ENCODE results near the gene STUM.
"Not testable (repeated sequence)": the region's sequence is repeated elsewhere in the genome, so short reads cannot be mapped to it uniquely, and the experiment has no call there.

Gene STUM

DNA sequence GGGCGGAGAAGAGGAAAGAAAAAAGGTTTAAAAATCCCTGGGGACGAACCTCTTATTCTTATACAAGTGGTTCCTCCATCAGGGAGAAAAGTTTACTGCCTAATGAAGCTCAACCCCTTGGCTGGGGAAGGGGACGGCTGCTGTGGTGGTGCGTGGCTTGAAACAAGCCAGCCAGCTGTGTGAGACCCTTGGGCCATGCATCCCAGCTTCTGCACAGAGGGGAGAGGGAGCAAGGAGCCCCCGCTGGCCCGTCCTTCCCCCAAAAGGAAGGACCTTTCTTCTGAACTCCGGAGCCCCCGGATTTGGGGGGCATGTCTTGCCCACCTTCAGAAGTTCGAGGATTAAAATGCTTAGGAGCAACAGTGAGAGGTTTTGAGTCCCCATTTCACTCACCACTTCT is 67.3 kb downstream of the STUM start:
- no peak overlapping the region for H2AFZ ChIP-seq (ENCODE audit: insufficient read depth, low read length, poor library complexity)
- no peak overlapping the region for H2AK5ac ChIP-seq (ENCODE audit: low read length)
- no peak overlapping the region for H3K18ac ChIP-seq (ENCODE audit: low read length)
- no peak overlapping the region for H2BK120ac ChIP-seq (ENCODE audit: insufficient read depth, low read length, poor library complexity)
- H3K27ac ChIP-seq (ENCODE audit: low read depth, low read length) = no peak overlapping the region
- peaks cover 2% of the 10 kb centered on the region for H3K9me3 ChIP-seq (ENCODE audit: insufficient read depth, low read depth, low read length)
- no peaks in the 10 kb centered on the region for H3K36me3 ChIP-seq (ENCODE audit: control insufficient read depth in 1 of 2, insufficient read depth in 2 of 2, low read length in 2 of 2)
- H3K9ac ChIP-seq (ENCODE audit: low read length) = no peak overlapping the region
- H4K8ac ChIP-seq (ENCODE audit: low read depth, low read length) = no peak overlapping the region
- no peak overlapping the region for H3K4ac ChIP-seq (ENCODE audit: low read depth, low read length)
- no peak overlapping the region for H4K91ac ChIP-seq (ENCODE audit: low read depth, low read length)
- no peak overlapping the region for H2BK12ac ChIP-seq (ENCODE audit: low read length)
- H3K23ac ChIP-seq (ENCODE audit: low read length) = no peak overlapping the region
- H3K14ac ChIP-seq (ENCODE audit: low read length) = no peak overlapping the region
- H4K12ac ChIP-seq (ENCODE audit: low read depth, low read length) = no peak overlapping the region
- no peak overlapping the region for H3K4me3 ChIP-seq (ENCODE audit: low read depth, low read length)
- no CpG with 5 or more reads among the region's 9 CpGs for WGBS (ENCODE audit: extremely low coverage, insufficient coverage, insufficient read length)
- H3K4me2 ChIP-seq (ENCODE audit: low read length) = no peak overlapping the region
- no peaks in the 10 kb centered on the region for H3K79me2 ChIP-seq (ENCODE audit: control insufficient read depth, insufficient read depth, low read length, poor library complexity)
- DNase-seq = no peak
- no peaks in the 10 kb centered on the region for H3K4me1 ChIP-seq (ENCODE audit: control insufficient read depth in 1 of 2, insufficient read depth in 2 of 2, low read length in 2 of 2)
- H2BK5ac ChIP-seq (ENCODE audit: low read depth, low read length, poor library complexity) = no peak overlapping the region
- no peaks in the 10 kb centered on the region for H3K79me1 ChIP-seq (ENCODE audit: low read length)
- H3K27me3 ChIP-seq (ENCODE audit: insufficient read depth, low read length) = no peaks in the 10 kb centered on the region

DNA sequence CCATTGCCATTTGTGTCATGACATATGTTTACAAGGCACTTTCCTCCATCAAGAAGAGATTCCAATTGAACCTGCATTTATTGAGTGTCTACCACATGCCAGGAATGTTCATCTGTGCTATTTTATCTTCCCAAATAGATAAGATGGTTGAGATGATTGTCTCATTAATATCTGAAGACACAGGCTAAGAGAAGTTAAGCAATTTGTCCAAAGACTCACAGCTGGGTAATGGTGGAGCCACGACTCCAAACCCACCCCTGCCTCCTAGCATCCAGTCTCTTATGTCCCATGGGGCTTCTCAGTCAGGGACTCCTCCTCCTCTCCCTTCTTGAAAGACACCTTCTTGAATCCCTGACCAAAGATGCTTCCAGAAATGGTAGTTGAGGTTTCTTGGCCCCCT is 68.1 kb downstream of the STUM start:
- Histone ChIP-seq H3K79me2 (ENCODE audit: control insufficient read depth, insufficient read depth, low read length, poor library complexity) (no peaks in the 10 kb centered on the region), H4K8ac (ENCODE audit: low read depth, low read length) (no peak overlapping the region), H3K36me3 (ENCODE audit: control insufficient read depth in 1 of 2, insufficient read depth in 2 of 2, low read length in 2 of 2) (no peaks in the 10 kb centered on the region), H2BK12ac (ENCODE audit: low read length) (no peak overlapping the region), H3K27ac (ENCODE audit: low read depth, low read length) (no peak overlapping the region), H3K4me2 (ENCODE audit: low read length) (no peak overlapping the region), H3K4me3 (ENCODE audit: low read depth, low read length) (no peak overlapping the region), H4K12ac (ENCODE audit: low read depth, low read length) (no peak overlapping the region), H3K9me3 (ENCODE audit: insufficient read depth, low read depth, low read length) (no peaks in the 10 kb centered on the region), H3K9ac (ENCODE audit: low read length) (no peak overlapping the region), H2BK5ac (ENCODE audit: low read depth, low read length, poor library complexity) (no peak overlapping the region), H3K27me3 (ENCODE audit: insufficient read depth, low read length) (no peaks in the 10 kb centered on the region), H4K91ac (ENCODE audit: low read depth, low read length) (no peak overlapping the region), H3K23ac (ENCODE audit: low read length) (no peak overlapping the region), H3K4me1 (ENCODE audit: control insufficient read depth in 1 of 2, insufficient read depth in 2 of 2, low read length in 2 of 2) (no peaks in the 10 kb centered on the region), H3K14ac (ENCODE audit: low read length) (no peak overlapping the region), H3K18ac (ENCODE audit: low read length) (no peak overlapping the region), H2AFZ (ENCODE audit: insufficient read depth, low read length, poor library complexity) (no peak overlapping the region), H2BK120ac (ENCODE audit: insufficient read depth, low read length, poor library complexity) (no peak overlapping the region), H3K4ac (ENCODE audit: low read depth, low read length) (no peak overlapping the region), H3K79me1 (ENCODE audit: low read length) (no peaks in the 10 kb centered on the region), H2AK5ac (ENCODE audit: low read length) (no peak overlapping the region)
- peak in 1 of 2 donors; percentile 49 for DNase-seq
- no CpG with 5 or more reads among the region's 1 CpG for WGBS (ENCODE audit: extremely low coverage, insufficient coverage, insufficient read length)

DNA sequence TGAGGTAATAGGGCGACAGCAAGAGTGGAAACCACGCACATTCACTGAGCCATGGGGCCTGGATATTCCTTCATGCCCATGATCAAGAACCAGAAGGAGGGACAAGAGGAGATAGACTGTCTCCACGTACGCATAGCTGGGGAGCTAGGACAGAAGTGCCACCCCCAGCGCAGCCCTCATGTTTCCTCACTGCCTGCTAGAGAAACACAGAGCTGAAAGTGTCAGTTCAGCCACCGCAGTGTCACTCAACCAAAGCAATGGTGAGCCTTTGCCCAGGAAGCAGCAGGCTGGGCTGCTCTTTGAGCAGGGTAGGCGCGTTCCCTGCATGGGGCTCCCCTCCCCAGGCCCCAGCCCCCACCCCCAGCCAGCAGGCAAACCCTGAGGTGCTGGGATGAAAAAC is 68.5 kb downstream of the STUM start:
- Histone ChIP-seq H4K91ac (ENCODE audit: low read depth, low read length) (no peak overlapping the region), H3K27ac (ENCODE audit: low read depth, low read length) (no peak overlapping the region), H2BK120ac (ENCODE audit: insufficient read depth, low read length, poor library complexity) (no peak overlapping the region), H3K4me2 (ENCODE audit: low read length) (no peak overlapping the region), H3K36me3 (ENCODE audit: control insufficient read depth in 1 of 2, insufficient read depth in 2 of 2, low read length in 2 of 2) (no peaks in the 10 kb centered on the region), H2BK5ac (ENCODE audit: low read depth, low read length, poor library complexity) (no peak overlapping the region), H3K4me3 (ENCODE audit: low read depth, low read length) (no peak overlapping the region), H3K27me3 (ENCODE audit: insufficient read depth, low read length) (no peaks in the 10 kb centered on the region), H3K79me1 (ENCODE audit: low read length) (no peaks in the 10 kb centered on the region), H3K79me2 (ENCODE audit: control insufficient read depth, insufficient read depth, low read length, poor library complexity) (no peaks in the 10 kb centered on the region), H3K23ac (ENCODE audit: low read length) (no peak overlapping the region), H3K14ac (ENCODE audit: low read length) (no peak overlapping the region), H2AFZ (ENCODE audit: insufficient read depth, low read length, poor library complexity) (no peak overlapping the region), H2AK5ac (ENCODE audit: low read length) (no peak overlapping the region), H4K8ac (ENCODE audit: low read depth, low read length) (no peak overlapping the region), H3K9ac (ENCODE audit: low read length) (no peak overlapping the region), H4K12ac (ENCODE audit: low read depth, low read length) (no peak overlapping the region), H3K4ac (ENCODE audit: low read depth, low read length) (no peak overlapping the region), H3K18ac (ENCODE audit: low read length) (no peak overlapping the region), H3K4me1 (ENCODE audit: control insufficient read depth in 1 of 2, insufficient read depth in 2 of 2, low read length in 2 of 2) (no peaks in the 10 kb centered on the region), H3K9me3 (ENCODE audit: insufficient read depth, low read depth, low read length) (no peaks in the 10 kb centered on the region), H2BK12ac (ENCODE audit: low read length) (no peak overlapping the region)
- DNase-seq = peak in 1 of 2 donors; percentile 13
- WGBS (ENCODE audit: extremely low coverage, insufficient coverage, insufficient read length) = no CpG with 5 or more reads among the region's 8 CpGs

DNA sequence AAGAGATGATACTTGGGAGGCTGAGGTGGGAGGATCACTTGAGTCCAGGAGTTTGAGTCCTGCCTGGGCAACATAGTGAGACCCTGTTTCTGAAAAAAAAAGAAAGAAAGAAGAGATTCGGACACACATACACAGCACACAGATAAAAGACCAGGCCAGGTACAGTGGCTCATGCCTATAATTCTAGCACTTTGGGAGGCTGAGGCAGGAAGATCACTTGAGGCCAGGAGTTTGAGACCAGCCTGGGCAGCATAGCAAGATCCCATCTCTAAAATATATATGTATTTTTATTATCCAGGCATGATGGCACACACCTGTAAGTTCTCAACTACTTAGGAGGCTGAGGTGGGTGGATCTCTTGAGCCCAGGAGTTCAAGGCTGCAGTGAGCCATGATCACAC is 69.2 kb downstream of the STUM start:
- H3K23ac ChIP-seq (ENCODE audit: low read length); H3K79me1 ChIP-seq (ENCODE audit: low read length); H2BK5ac ChIP-seq (ENCODE audit: low read depth, low read length, poor library complexity); H3K18ac ChIP-seq (ENCODE audit: low read length); H2BK12ac ChIP-seq (ENCODE audit: low read length); H3K4me3 ChIP-seq (ENCODE audit: low read depth, low read length); H3K4ac ChIP-seq (ENCODE audit: low read depth, low read length); H3K27me3 ChIP-seq (ENCODE audit: insufficient read depth, low read length); H2AFZ ChIP-seq (ENCODE audit: insufficient read depth, low read length, poor library complexity); H4K91ac ChIP-seq (ENCODE audit: low read depth, low read length); H2AK5ac ChIP-seq (ENCODE audit: low read length); H3K14ac ChIP-seq (ENCODE audit: low read length); H3K4me2 ChIP-seq (ENCODE audit: low read length); H3K27ac ChIP-seq (ENCODE audit: low read depth, low read length); H3K36me3 ChIP-seq (ENCODE audit: control insufficient read depth in 1 of 2, insufficient read depth in 2 of 2, low read length in 2 of 2); DNase-seq; H3K4me1 ChIP-seq (ENCODE audit: control insufficient read depth in 1 of 2, insufficient read depth in 2 of 2, low read length in 2 of 2); H3K9me3 ChIP-seq (ENCODE audit: insufficient read depth, low read depth, low read length); H3K79me2 ChIP-seq (ENCODE audit: control insufficient read depth, insufficient read depth, low read length, poor library complexity); H4K12ac ChIP-seq (ENCODE audit: low read depth, low read length); H4K8ac ChIP-seq (ENCODE audit: low read depth, low read length); H3K9ac ChIP-seq (ENCODE audit: low read length); H2BK120ac ChIP-seq (ENCODE audit: insufficient read depth, low read length, poor library complexity): not testable (repeated sequence)
- no CpG with 5 or more reads among the region's 1 CpG for WGBS (ENCODE audit: extremely low coverage, insufficient coverage, insufficient read length)
